ENCODE measurements around the gene AHDC1.

DNA sequence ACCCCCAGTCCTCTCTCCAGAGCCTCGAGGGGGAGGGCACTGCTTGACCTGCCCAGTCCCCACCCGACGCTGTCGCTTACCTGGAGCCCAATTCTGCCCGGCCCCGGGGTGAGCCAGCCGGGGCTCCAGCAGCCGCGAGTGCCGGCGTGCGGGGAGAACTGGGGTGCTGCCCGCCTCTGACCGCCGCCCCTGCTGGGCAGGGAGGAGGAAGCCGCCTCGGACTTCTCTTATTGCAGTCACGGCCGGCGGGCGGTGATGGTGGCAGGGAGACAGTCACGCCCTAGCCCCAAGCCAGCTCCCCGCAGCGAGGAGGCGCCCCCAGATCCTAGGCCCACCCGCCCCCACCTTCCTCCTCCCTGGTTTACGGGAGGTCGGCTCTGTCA is 31.0 kb upstream of the AHDC1 start, which contains the start of gene FGR:
- TF ChIP-seq, protein P1, sequence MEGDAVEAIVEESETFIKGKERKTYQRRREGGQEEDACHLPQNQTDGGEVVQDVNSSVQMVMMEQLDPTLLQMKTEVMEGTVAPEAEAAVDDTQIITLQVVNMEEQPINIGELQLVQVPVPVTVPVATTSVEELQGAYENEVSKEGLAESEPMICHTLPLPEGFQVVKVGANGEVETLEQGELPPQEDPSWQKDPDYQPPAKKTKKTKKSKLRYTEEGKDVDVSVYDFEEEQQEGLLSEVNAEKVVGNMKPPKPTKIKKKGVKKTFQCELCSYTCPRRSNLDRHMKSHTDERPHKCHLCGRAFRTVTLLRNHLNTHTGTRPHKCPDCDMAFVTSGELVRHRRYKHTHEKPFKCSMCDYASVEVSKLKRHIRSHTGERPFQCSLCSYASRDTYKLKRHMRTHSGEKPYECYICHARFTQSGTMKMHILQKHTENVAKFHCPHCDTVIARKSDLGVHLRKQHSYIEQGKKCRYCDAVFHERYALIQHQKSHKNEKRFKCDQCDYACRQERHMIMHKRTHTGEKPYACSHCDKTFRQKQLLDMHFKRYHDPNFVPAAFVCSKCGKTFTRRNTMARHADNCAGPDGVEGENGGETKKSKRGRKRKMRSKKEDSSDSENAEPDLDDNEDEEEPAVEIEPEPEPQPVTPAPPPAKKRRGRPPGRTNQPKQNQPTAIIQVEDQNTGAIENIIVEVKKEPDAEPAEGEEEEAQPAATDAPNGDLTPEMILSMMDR (IDR thresholded peaks at IDR 0.05; ENCODE audit: poor library complexity), result no peak
- no peak for TF ChIP-seq EZH2 (IDR thresholded peaks at IDR 0.05; ENCODE audit: borderline replicate concordance)
